Measurements from ENCODE around the gene UBE2H. TPM values are rescaled to one million over a fixed set of nuclear protein-coding genes. Genes with fewer than 3 reads are reported as not detected.

UBE2H gene
- total RNA-seq, 4 donors from 2014 or later: 31.0 to 131 (median 53.3) TPM

DNA sequence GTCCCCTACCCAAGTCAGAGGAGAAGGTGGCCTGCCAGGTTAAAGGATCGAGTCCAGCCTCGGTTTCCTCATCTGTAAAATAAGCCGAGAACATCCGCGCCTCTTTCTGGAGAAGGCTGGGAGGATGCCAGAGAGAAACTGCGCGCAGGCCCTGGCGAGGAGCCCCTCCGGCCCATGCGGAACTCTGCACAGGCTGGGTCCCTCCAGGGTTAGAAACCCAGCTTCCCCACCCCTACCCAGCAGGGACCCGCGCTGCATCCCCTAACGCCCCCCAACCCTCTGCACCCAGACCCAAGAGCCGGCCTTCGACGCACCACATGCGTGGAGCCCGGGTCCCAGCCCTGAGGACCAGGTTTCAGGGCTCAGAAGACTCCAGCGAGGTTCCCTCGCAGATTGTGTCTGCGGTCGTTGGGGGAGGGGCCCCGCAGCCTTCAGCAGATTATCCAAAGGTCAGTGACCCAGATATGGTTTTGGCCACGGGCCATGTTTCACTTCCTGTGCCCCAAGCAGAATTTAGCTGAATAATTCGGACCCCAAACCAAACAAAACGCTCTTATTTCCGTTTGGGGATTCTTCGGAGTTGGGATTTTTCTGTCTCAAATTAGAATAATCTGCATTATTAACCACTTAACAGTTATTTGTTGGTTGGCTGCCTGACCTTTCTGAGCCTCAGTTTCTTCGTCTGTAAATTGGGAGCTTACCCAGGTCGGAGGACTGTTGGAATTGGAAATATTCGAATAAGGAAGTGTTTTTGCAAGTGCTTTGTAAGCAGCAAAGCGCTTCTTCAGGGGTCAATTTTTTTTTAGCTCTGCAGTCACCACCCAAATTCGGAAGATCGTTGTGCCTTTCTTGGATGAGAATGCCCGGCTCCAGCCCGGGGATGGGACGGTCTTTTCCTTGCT is 167.7 kb downstream of the UBE2H start:
- no peak for TF ChIP-seq EP300 (IDR thresholded peaks at IDR 0.05; ENCODE audit: low read depth)
- in situ Hi-C loops (cut with MboI; ENCODE audit: low pct_ligation_motif_present in 1 of 4, low pct_unique_long_range_greater_than_20kb in 1 of 4, low sequenced_read_pairs in 3 of 4): no loop called here
- Histone ChIP-seq H3K36me3 (no peaks in the 10 kb centered on the region), H3K4me3 (peak overlapping the region in 1 of 4 donors; percentile 21), H3K27me3 (peaks cover 90% of the 10 kb centered on the region), H3K9me3 (no peaks in the 10 kb centered on the region), H3K4me1 (peaks cover 40 to 60% (median 50%) of the 10 kb centered on the region in 4 donors), H3K27ac (no peak overlapping the region)
- intact Hi-C loops (cut with DNase I; ENCODE audit: low total_unique reads): no loop called here
- 2 to 3% methylated on average over 12 to 37 of the region's 37 CpGs for WGBS, 2 donors (ENCODE audit: low coverage in 1 of 2)
- peak; percentile 61 for DNase-seq

DNA sequence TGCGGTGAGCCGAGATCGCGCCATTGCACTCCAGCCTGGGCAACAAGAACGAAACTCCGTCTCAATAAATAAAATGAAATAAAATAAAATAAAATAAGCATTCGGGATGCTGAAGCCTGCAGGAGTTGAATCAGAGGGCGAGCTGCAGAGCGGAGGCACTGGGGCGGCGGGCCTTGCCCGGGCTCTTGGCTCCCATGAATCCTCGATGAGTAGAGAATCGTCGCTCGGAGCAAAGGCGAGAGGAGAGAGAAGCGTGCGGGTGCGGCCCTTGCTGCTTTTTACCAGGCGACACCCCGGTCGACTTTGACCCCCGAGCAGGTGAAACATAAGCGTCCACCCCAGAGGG is 168.3 kb downstream of the UBE2H start:
- intact Hi-C loops (cut with DNase I; ENCODE audit: low total_unique reads) (no loop called here), in situ Hi-C loops (cut with MboI; ENCODE audit: low pct_ligation_motif_present in 1 of 4, low pct_unique_long_range_greater_than_20kb in 1 of 4, low sequenced_read_pairs in 3 of 4) (no loop called here)
- WGBS, 2 donors (ENCODE audit: low coverage in 1 of 2): 7 to 23% methylated on average over 10 to 25 of the region's 25 CpGs
- H3K4me1 ChIP-seq: peaks cover 40 to 66% (median 57%) of the 10 kb centered on the region in 4 donors
- no peak for DNase-seq
- no peaks in the 10 kb centered on the region for H3K36me3 ChIP-seq
- TF ChIP-seq, protein P1, sequence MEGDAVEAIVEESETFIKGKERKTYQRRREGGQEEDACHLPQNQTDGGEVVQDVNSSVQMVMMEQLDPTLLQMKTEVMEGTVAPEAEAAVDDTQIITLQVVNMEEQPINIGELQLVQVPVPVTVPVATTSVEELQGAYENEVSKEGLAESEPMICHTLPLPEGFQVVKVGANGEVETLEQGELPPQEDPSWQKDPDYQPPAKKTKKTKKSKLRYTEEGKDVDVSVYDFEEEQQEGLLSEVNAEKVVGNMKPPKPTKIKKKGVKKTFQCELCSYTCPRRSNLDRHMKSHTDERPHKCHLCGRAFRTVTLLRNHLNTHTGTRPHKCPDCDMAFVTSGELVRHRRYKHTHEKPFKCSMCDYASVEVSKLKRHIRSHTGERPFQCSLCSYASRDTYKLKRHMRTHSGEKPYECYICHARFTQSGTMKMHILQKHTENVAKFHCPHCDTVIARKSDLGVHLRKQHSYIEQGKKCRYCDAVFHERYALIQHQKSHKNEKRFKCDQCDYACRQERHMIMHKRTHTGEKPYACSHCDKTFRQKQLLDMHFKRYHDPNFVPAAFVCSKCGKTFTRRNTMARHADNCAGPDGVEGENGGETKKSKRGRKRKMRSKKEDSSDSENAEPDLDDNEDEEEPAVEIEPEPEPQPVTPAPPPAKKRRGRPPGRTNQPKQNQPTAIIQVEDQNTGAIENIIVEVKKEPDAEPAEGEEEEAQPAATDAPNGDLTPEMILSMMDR (IDR thresholded peaks at IDR 0.05): no peak
- TF ChIP-seq POLR2A (IDR thresholded peaks at IDR 0.05): no peak
- no peak for TF ChIP-seq POLR2AphosphoS5 (IDR thresholded peaks at IDR 0.05)
- no peak for TF ChIP-seq EP300 (IDR thresholded peaks at IDR 0.05; ENCODE audit: low read depth)
- H3K9me3 ChIP-seq: no peaks in the 10 kb centered on the region
- no peak overlapping the region for H3K27ac ChIP-seq
- H3K27me3 ChIP-seq: peaks cover 95% of the 10 kb centered on the region
- H3K4me3 ChIP-seq: peak overlapping the region in 1 of 4 donors; percentile 16

DNA sequence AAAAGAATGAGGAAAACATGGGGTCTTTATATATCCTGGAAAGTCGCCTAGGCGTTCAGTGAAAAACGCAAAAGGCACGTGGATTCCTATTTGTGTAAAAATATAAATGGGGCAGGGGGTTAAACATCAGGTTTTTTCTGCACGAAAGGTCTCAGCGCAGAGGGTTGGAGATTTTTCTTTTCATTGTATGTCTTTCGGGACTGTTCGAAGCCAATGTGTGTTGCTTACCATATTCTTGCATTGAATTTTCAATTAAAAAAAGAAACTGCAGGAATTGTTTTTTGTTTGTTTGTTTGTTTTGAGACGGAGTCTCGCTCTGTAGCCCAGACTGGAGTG is 169.2 kb downstream of the UBE2H start:
- no peak for TF ChIP-seq POLR2AphosphoS5 (IDR thresholded peaks at IDR 0.05)
- no peak for TF ChIP-seq EP300 (IDR thresholded peaks at IDR 0.05; ENCODE audit: low read depth)
- no peak for TF ChIP-seq POLR2A (IDR thresholded peaks at IDR 0.05)
- TF ChIP-seq, protein P1 (IDR thresholded peaks at IDR 0.05): no peak
- Histone ChIP-seq H3K9me3 (no peaks in the 10 kb centered on the region), H3K4me1 (peaks cover 46 to 75% (median 65%) of the 10 kb centered on the region in 4 donors), H3K4me3 (no peak overlapping the region), H3K36me3 (no peaks in the 10 kb centered on the region), H3K27ac (no peak overlapping the region), H3K27me3 (peaks cover 100% of the 10 kb centered on the region)
- WGBS, 2 donors (ENCODE audit: low coverage in 1 of 2): 20 to 21% methylated on average over 10 of the region's 10 CpGs
- intact Hi-C loops (cut with DNase I; ENCODE audit: low total_unique reads): no loop called here
- in situ Hi-C loops (cut with MboI; ENCODE audit: low pct_ligation_motif_present in 1 of 4, low pct_unique_long_range_greater_than_20kb in 1 of 4, low sequenced_read_pairs in 3 of 4): no loop called here
- no peak for DNase-seq

DNA sequence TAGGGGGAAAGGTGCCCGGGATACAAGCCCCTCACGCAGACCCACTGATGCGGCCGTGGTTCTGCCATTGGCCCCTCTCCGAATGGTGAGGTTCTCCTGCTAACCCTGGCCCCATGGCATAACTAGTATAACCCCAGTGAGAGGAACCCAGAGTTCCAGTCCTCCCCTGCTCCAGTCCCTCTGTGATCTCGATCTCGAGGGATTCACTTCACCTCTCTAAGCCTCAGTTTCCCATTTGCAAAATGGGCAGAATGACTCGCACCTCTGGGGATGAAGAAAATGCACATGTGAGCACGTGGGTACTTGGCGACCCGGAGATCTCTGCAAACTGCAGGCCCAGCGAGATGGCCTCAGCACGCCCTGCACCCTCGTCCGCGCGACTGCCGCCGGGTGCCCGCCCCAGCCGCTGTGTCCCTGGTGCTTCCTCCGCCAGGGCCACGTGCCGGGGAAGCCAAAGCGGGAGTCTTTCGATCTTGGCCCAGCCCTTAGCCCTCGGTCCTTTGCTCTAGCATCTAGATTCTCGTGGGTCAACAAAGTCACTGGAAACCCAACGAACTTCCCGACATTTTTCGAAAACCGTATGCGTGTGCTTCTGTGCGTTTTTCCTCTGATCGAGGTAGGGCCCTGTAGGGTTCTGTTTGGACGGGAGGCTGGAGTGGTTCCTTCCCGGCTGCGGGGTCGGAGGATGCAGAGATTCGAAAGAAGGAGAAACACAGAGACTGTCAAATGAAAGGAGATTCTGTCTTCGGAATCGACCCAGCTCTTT is 169.8 kb downstream of the UBE2H start:
- WGBS, 2 donors (ENCODE audit: low coverage in 1 of 2): 6 to 9% methylated on average over 8 to 42 of the region's 42 CpGs
- intact Hi-C loops (cut with DNase I; ENCODE audit: low total_unique reads): no loop called here
- no peak overlapping the region for H3K4me3 ChIP-seq
- DNase-seq: no peak
- H3K27ac ChIP-seq: no peak overlapping the region
- no peaks in the 10 kb centered on the region for H3K9me3 ChIP-seq
- peaks cover 48 to 78% (median 69%) of the 10 kb centered on the region in 4 donors for H3K4me1 ChIP-seq
- peaks cover 100% of the 10 kb centered on the region for H3K27me3 ChIP-seq
- TF ChIP-seq POLR2A (IDR thresholded peaks at IDR 0.05) (no peak), EP300 (IDR thresholded peaks at IDR 0.05; ENCODE audit: low read depth) (no peak), POLR2AphosphoS5 (IDR thresholded peaks at IDR 0.05) (peak in 1 of 3 donors; percentile 7)
- TF ChIP-seq, protein P1 (IDR thresholded peaks at IDR 0.05): no peak
- in situ Hi-C loops (cut with MboI; ENCODE audit: low pct_ligation_motif_present in 1 of 4, low pct_unique_long_range_greater_than_20kb in 1 of 4, low sequenced_read_pairs in 3 of 4): no loop called here
- H3K36me3 ChIP-seq: no peaks in the 10 kb centered on the region
